Ishikawa (cell line): Measurements from ENCODE around the gene SPTSSB.

ENCODE experiments used
- CEBPB ChIP-seq: IDR thresholded peaks from 2 replicates; pipeline ENCODE4 v1.6.1; 2012
- CREB1 ChIP-seq: IDR thresholded peaks from 2 replicates; pipeline ENCODE4 v1.6.1; 2012; ENCODE audit warnings: low read depth
- EGR1 ChIP-seq: IDR thresholded peaks from 2 replicates; pipeline ENCODE4 v1.6.1; 2012
- EP300 ChIP-seq: IDR thresholded peaks from 2 replicates; pipeline ENCODE4 v1.6.1; 2012; ENCODE audit warnings: borderline replicate concordance
- FOXM1 ChIP-seq: IDR thresholded peaks from 2 replicates; pipeline ENCODE4 v1.6.1; 2012; ENCODE audit warnings: low read depth, borderline replicate concordance
- MAX ChIP-seq: IDR thresholded peaks from 2 replicates; pipeline ENCODE4 v1.6.1; 2012
- NFIC ChIP-seq: IDR thresholded peaks from 2 replicates; pipeline ENCODE4 v1.6.1; 2012
- RAD21 ChIP-seq: IDR thresholded peaks from 2 replicates; pipeline ENCODE4 v1.6.1; 2012; ENCODE audit warnings: low read depth
- REST ChIP-seq: IDR thresholded peaks from 2 replicates; pipeline ENCODE4 v1.6.1; 2012; ENCODE audit warnings: low read depth, mild to moderate bottlenecking
- TAF1 ChIP-seq: IDR thresholded peaks from 2 replicates; pipeline ENCODE4 v1.6.1; 2012; ENCODE audit warnings: low read depth, mild to moderate bottlenecking
- TCF12 ChIP-seq: IDR thresholded peaks from 2 replicates; pipeline ENCODE4 v1.6.1; 2012; ENCODE audit warnings: low read depth
- TEAD4 ChIP-seq: IDR thresholded peaks from 2 replicates; pipeline ENCODE4 v1.6.1; 2012
- YY1 ChIP-seq: IDR thresholded peaks from 2 replicates; pipeline ENCODE4 v1.6.1; 2012; ENCODE audit warnings: low read depth
- ZBTB7A ChIP-seq: IDR thresholded peaks from 2 replicates; pipeline ENCODE4 v1.6.1; 2012; ENCODE audit warnings: low read depth
- TF ChIP-seq, protein P1 (sequence below): IDR thresholded peaks from 2 replicates; pipeline ENCODE4 v1.6.1; 2012

SPTSSB gene

GRCh38 chr3:161386991-161387770 is 15.9 kb upstream of the SPTSSB start:
- TF ChIP-seq ZBTB7A: no peak
- no peak for TF ChIP-seq FOXM1
- no peak for TF ChIP-seq YY1
- no peak for TF ChIP-seq TEAD4
- TF ChIP-seq TCF12: no peak
- TF ChIP-seq, protein P1, sequence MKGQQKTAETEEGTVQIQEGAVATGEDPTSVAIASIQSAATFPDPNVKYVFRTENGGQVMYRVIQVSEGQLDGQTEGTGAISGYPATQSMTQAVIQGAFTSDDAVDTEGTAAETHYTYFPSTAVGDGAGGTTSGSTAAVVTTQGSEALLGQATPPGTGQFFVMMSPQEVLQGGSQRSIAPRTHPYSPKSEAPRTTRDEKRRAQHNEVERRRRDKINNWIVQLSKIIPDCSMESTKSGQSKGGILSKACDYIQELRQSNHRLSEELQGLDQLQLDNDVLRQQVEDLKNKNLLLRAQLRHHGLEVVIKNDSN: no peak
- no peak for TF ChIP-seq MAX
- TF ChIP-seq RAD21: no peak
- no peak for TF ChIP-seq CEBPB

GRCh38 chr3:161372321-161373260 is 1.3 kb upstream of the SPTSSB start:
- TF ChIP-seq, protein P1: no peak
- TF ChIP-seq CREB1 (no peak), YY1 (no peak), EP300 (no peak), TEAD4 (no peak), TAF1 (no peak), NFIC (no peak), REST (no peak), EGR1 (no peak)

- TF ChIP-seq TAF1 (no peak), CEBPB (no peak), TCF12 (no peak), NFIC (no peak), TEAD4 (no peak), ZBTB7A (no peak), YY1 (no peak), RAD21 (no peak), FOXM1 (no peak), MAX (no peak), CREB1 (no peak), REST (no peak)
- TF ChIP-seq, protein P1: no peak
Observed at GRCh38 chr3:161369531-161369930, 1.8 kb downstream of the SPTSSB start.

GRCh38 chr3:161366094-161366493 is 5.2 kb downstream of the SPTSSB start:
- TF ChIP-seq EP300: no peak
- no peak for TF ChIP-seq TAF1
- TF ChIP-seq CREB1: no peak
- TF ChIP-seq MAX: no peak
- TF ChIP-seq, protein P1: no peak
- TF ChIP-seq FOXM1: no peak
- TF ChIP-seq TEAD4: no peak
- no peak for TF ChIP-seq TCF12
- no peak for TF ChIP-seq REST
